Stimulated activated CD8-positive, alpha-beta memory T cell treated with anti-CD3 and anti-CD28 coated beads, Interleukin-12 subunit alpha, Interleukin-12 subunit beta, amount 100 ng/mL, for 24 hours (primary cell): Measurements from ENCODE around the gene CTNNA3.
"Not testable (repeated sequence)": the region's sequence is repeated elsewhere in the genome, so short reads cannot be mapped to it uniquely, and the experiment has no call there.

Experiments
- DNase-seq: peaks from one replicate; pipeline ENCODE4 v3.0.0-alpha.2; 2020; ENCODE audit errors: extremely low read depth

CTNNA3 gene

GRCh38 chr10:67246066-67246555 is 449.9 kb downstream of the CTNNA3 start:
- no peak for DNase-seq

GRCh38 chr10:67242528-67242927 is 453.5 kb downstream of the CTNNA3 start:
- no peak for DNase-seq

GRCh38 chr10:67241451-67241850 is 454.5 kb downstream of the CTNNA3 start:
- no peak for DNase-seq

GRCh38 chr10:67239864-67240497 is 456.0 kb downstream of the CTNNA3 start:
- DNase-seq, result no peak

GRCh38 chr10:67230680-67231500 is 465.1 kb downstream of the CTNNA3 start:
- DNase-seq, result not testable (repeated sequence)

GRCh38 chr10:67225226-67225625 is 470.8 kb downstream of the CTNNA3 start:
- no peak for DNase-seq

GRCh38 chr10:67224553-67224952 is 471.4 kb downstream of the CTNNA3 start:
- DNase-seq, result no peak

- DNase-seq, result no peak
Observed at GRCh38 chr10:67222934-67223333, 473.1 kb downstream of the CTNNA3 start.

GRCh38 chr10:67221939-67222494 is 474.0 kb downstream of the CTNNA3 start:
- DNase-seq, result no peak

GRCh38 chr10:67211680-67212079 is 484.3 kb downstream of the CTNNA3 start:
- DNase-seq, result no peak

- not testable (repeated sequence) for DNase-seq
Observed at GRCh38 chr10:67207923-67208322, 488.1 kb downstream of the CTNNA3 start.

GRCh38 chr10:67200913-67201564 is 495.0 kb downstream of the CTNNA3 start:
- no peak for DNase-seq

- DNase-seq, result no peak
Observed at GRCh38 chr10:67175354-67175753, 520.6 kb downstream of the CTNNA3 start.

GRCh38 chr10:67173787-67174186 is 522.2 kb downstream of the CTNNA3 start:
- no peak for DNase-seq

- DNase-seq, result no peak
Observed at GRCh38 chr10:67171970-67172369, 524.0 kb downstream of the CTNNA3 start.

GRCh38 chr10:67156239-67156638 is 539.8 kb downstream of the CTNNA3 start:
- no peak for DNase-seq

- no peak for DNase-seq
Observed at GRCh38 chr10:67151471-67151870, 544.5 kb downstream of the CTNNA3 start.

- no peak for DNase-seq
Observed at GRCh38 chr10:67144530-67144929, 551.5 kb downstream of the CTNNA3 start.

- no peak for DNase-seq
Observed at GRCh38 chr10:67141300-67141699, 554.7 kb downstream of the CTNNA3 start.

GRCh38 chr10:67140641-67141040 is 555.4 kb downstream of the CTNNA3 start:
- no peak for DNase-seq

- DNase-seq, result no peak
Observed at GRCh38 chr10:67127441-67127840, 568.6 kb downstream of the CTNNA3 start.

- no peak for DNase-seq
Observed at GRCh38 chr10:67119651-67120050, 576.3 kb downstream of the CTNNA3 start.
